H1 (cell line): ENCODE data around the gene SLC2A13. TPM values are rescaled to one million over a fixed set of nuclear protein-coding genes. Genes with fewer than 3 reads are reported as not detected.

Experiments
- CTCF ChIA-PET: fragments of 300-600 bp; sonication (Branson Sonifier 250); formaldehyde crosslinking; loops from one replicate; lab custom pipeline; 2021; ENCODE audit not compliant: partially characterized antibody; lab: Charles Lee
- POLR2A ChIA-PET: fragments of 300-600 bp; sonication (Branson Sonifier 250); formaldehyde crosslinking; loops from one replicate; lab custom pipeline; 2021; ENCODE audit warnings: inconsistent platforms; ENCODE audit not compliant: partially characterized antibody; lab: Charles Lee
- DNase-seq, 2 experiments: peaks; one replicate each; pipeline versions ENCODE4 v3.0.0 to v3.0.0-alpha.2; 2010 to 2022; ENCODE audit warnings: low spot score in 2 of 2, low read depth in 1 of 2, mixed read lengths in 1 of 2
- FAIRE-seq: peaks from 2 replicates; lab custom pipeline; 2011; peaks lifted over from hg19 to GRCh38; lab: Jason Lieb, UNC
- H2AFZ ChIP-seq: 2 replicates; pipeline ENCODE4 v1.8.1; 2012; ENCODE audit warnings: low read length, inconsistent platforms
- H2AK5ac ChIP-seq: 2 replicates; pipeline ENCODE4 v1.6.1; 2013; ENCODE audit warnings: low read depth, low read length
- H2BK120ac ChIP-seq: replicated peaks from 2 replicates; pipeline ENCODE3; 2013; ENCODE audit warnings: low read depth, low read length, inconsistent platforms
- H2BK12ac ChIP-seq: 2 replicates; pipeline ENCODE4 v1.6.1; 2013; ENCODE audit warnings: low read depth, low read length
- H2BK15ac ChIP-seq: 2 replicates; pipeline ENCODE4 v1.6.1; 2013; ENCODE audit warnings: low read length
- H2BK20ac ChIP-seq: 2 replicates; pipeline ENCODE4 v1.6.1; 2013; ENCODE audit warnings: low read length
- H2BK5ac ChIP-seq: 2 replicates; pipeline ENCODE4 v1.6.1; 2013; ENCODE audit warnings: low read depth, low read length
- H3K14ac ChIP-seq: 2 replicates; pipeline ENCODE4 v1.6.1; 2013; ENCODE audit warnings: inconsistent platforms; ENCODE audit not compliant: insufficient read length
- H3K18ac ChIP-seq: 2 replicates; pipeline ENCODE4 v1.6.1; 2013; ENCODE audit warnings: low read length; ENCODE audit errors: extremely low read depth
- H3K23ac ChIP-seq: 2 replicates; pipeline ENCODE4 v1.6.1; 2013; ENCODE audit warnings: inconsistent platforms; ENCODE audit not compliant: insufficient read length
- H3K23me2 ChIP-seq: 2 replicates; pipeline ENCODE4 v1.6.1; 2013; ENCODE audit warnings: low read depth, low read length
- H3K27ac ChIP-seq: 2 replicates; pipeline ENCODE4 v1.6.1; 2011; ENCODE audit warnings: low read depth, low read length, inconsistent platforms
- H3K27me3 ChIP-seq, 4 experiments: replicated peaks in 1 of 4; 1 replicate in 1 of 4; 2 replicates in 3 of 4; pipeline versions ENCODE4 v1.6.1 to v1.8.1; 2011 to 2013; ENCODE audit warnings: low read length in 3 of 4, mild to moderate bottlenecking in 3 of 4, inconsistent platforms in 2 of 4, mixed read lengths in 2 of 4, moderate library complexity in 1 of 4; ENCODE audit not compliant: control insufficient read depth in 3 of 4, insufficient read depth in 3 of 4; ENCODE audit errors: extremely low read depth in 1 of 4
- H3K36me3 ChIP-seq, 4 experiments: 2 replicates each; pipeline versions ENCODE4 v1.6.1 to v1.8.1; 2011 to 2013; ENCODE audit warnings: mild to moderate bottlenecking in 4 of 4, low read length in 3 of 4, moderate library complexity in 2 of 4, control low read depth in 1 of 4, inconsistent platforms in 1 of 4; ENCODE audit not compliant: insufficient read depth in 4 of 4, control insufficient read depth in 2 of 4
- H3K4ac ChIP-seq: replicated peaks from 2 replicates; pipeline ENCODE3; 2013; ENCODE audit warnings: low read length, low read depth, mixed read lengths, inconsistent platforms; ENCODE audit not compliant: insufficient read length
- H3K4me1 ChIP-seq, 4 experiments: replicated peaks in 1 of 4; 1 replicate in 1 of 4; 2 replicates in 3 of 4; pipeline versions ENCODE4 v1.6.1 to v1.8.1; 2011 to 2013; ENCODE audit warnings: low read length in 3 of 4, inconsistent platforms in 2 of 4, mixed read lengths in 1 of 4; ENCODE audit not compliant: insufficient read depth in 4 of 4, control insufficient read depth in 3 of 4
- H3K4me2 ChIP-seq, 2 experiments: 2 replicates each; pipeline versions ENCODE4 v1.6.1 to v1.8.1; 2011 to 2013; ENCODE audit warnings: low read depth in 2 of 2, low read length in 2 of 2, control low read depth in 1 of 2, inconsistent platforms in 1 of 2, mild to moderate bottlenecking in 1 of 2; ENCODE audit not compliant: insufficient read depth in 1 of 2
- H3K4me3 ChIP-seq, 4 experiments: fragments of 200-600, 300-600 bp in 1 of 4; sonication (generic), shearing (Covaris generic), sonication (Bioruptor Twin) in 1 of 4; 2 replicates each; pipeline versions ENCODE4 v1.5.1 to v1.8.1; 2011 to 2016; ENCODE audit warnings: low read length in 4 of 4, low read depth in 3 of 4, control low read depth in 2 of 4, inconsistent platforms in 2 of 4, mild to moderate bottlenecking in 2 of 4, mixed read lengths in 1 of 4, moderate library complexity in 1 of 4; ENCODE audit not compliant: insufficient read depth in 2 of 4; ENCODE audit errors: extremely low read depth in 1 of 4
- H3K56ac ChIP-seq: replicated peaks from 2 replicates; pipeline ENCODE3; 2013; ENCODE audit warnings: low read depth, mild to moderate bottlenecking, mixed read lengths, low read length, inconsistent platforms; ENCODE audit not compliant: insufficient read length
- H3K79me1 ChIP-seq: 2 replicates; pipeline ENCODE4 v1.6.1; 2013; ENCODE audit warnings: low read depth, low read length, control low read depth
- H3K79me2 ChIP-seq, 2 experiments: 2 replicates each; pipeline versions ENCODE4 v1.6.1 to v1.8.1; 2012 to 2013; ENCODE audit warnings: low read length in 2 of 2, mild to moderate bottlenecking in 2 of 2, inconsistent platforms in 1 of 2; ENCODE audit not compliant: insufficient read depth in 2 of 2, control insufficient read depth in 1 of 2
- H3K9ac ChIP-seq, 4 experiments: replicated peaks in 1 of 4; 1 replicate in 1 of 4; 2 replicates in 3 of 4; pipeline versions ENCODE4 v1.6.1 to v1.8.1; 2011 to 2013; ENCODE audit warnings: low read depth in 3 of 4, low read length in 3 of 4, control low read depth in 2 of 4, mild to moderate bottlenecking in 2 of 4, moderate library complexity in 2 of 4, inconsistent platforms in 1 of 4; ENCODE audit errors: extremely low read depth in 1 of 4
- H3K9me3 ChIP-seq, 2 experiments: 2 replicates each; pipeline versions ENCODE4 v1.6.1 to v1.8.1; 2012 to 2013; ENCODE audit warnings: mild to moderate bottlenecking in 2 of 2, moderate library complexity in 2 of 2, control low read depth in 1 of 2, inconsistent platforms in 1 of 2, low read depth in 1 of 2, low read length in 1 of 2, mixed read lengths in 1 of 2; ENCODE audit not compliant: insufficient read depth in 2 of 2
- H4K20me1 ChIP-seq, 2 experiments: replicated peaks in 1 of 2; 2 replicates each; pipeline versions ENCODE3 to v1.8.1; 2011 to 2013; ENCODE audit warnings: inconsistent platforms in 2 of 2, low read length in 2 of 2, mild to moderate bottlenecking in 1 of 2; ENCODE audit not compliant: insufficient read depth in 2 of 2, control insufficient read depth in 1 of 2
- H4K5ac ChIP-seq: 2 replicates; pipeline ENCODE4 v1.6.1; 2013; ENCODE audit warnings: low read length, low read depth, mixed read lengths, inconsistent platforms; ENCODE audit not compliant: insufficient read length
- H4K8ac ChIP-seq: 2 replicates; pipeline ENCODE4 v1.8.0; 2013; ENCODE audit warnings: mild to moderate bottlenecking, moderate library complexity, low read length, inconsistent platforms; ENCODE audit not compliant: insufficient read depth; ENCODE audit errors: extremely low read depth
- H4K91ac ChIP-seq: replicated peaks from 2 replicates; pipeline ENCODE3; 2013; ENCODE audit warnings: low read length, mixed read lengths, inconsistent platforms; ENCODE audit not compliant: insufficient read length
- CEBPB ChIP-seq: IDR thresholded peaks from 2 replicates; pipeline ENCODE4 v1.6.1; 2012; ENCODE audit warnings: low read depth, low read length
- CHD1 ChIP-seq: IDR thresholded peaks from 2 replicates; pipeline ENCODE4 v1.6.1; 2012; ENCODE audit warnings: low read depth, low read length, improper control_type of control experiment
- CTBP2 ChIP-seq: IDR thresholded peaks from 2 replicates; pipeline ENCODE4 v1.7.0; 2011; ENCODE audit warnings: borderline replicate concordance, mild to moderate bottlenecking, moderate library complexity, mixed read lengths, low read length; ENCODE audit not compliant: insufficient read depth, insufficient read length
- EGR1 ChIP-seq: IDR thresholded peaks from 2 replicates; pipeline ENCODE4 v1.6.1; 2011; ENCODE audit warnings: low read depth, low read length, borderline replicate concordance
- GABPA ChIP-seq: IDR thresholded peaks from 2 replicates; pipeline ENCODE4 v1.6.1; 2011; ENCODE audit warnings: mild to moderate bottlenecking, low read length, moderate library complexity, borderline replicate concordance; ENCODE audit not compliant: insufficient read depth
- HDAC6 ChIP-seq: IDR thresholded peaks from one replicate; pipeline ENCODE4 v1.7.1; 2012; ENCODE audit warnings: low read depth, mild to moderate bottlenecking, inconsistent platforms, low read length, moderate library complexity
- KDM4A ChIP-seq: IDR thresholded peaks from one replicate; pipeline ENCODE4 v1.7.1; 2012; ENCODE audit warnings: low read depth, mild to moderate bottlenecking, moderate library complexity, low read length, inconsistent platforms; ENCODE audit not compliant: severe bottlenecking
- MAFK ChIP-seq: IDR thresholded peaks from 2 replicates; pipeline ENCODE4 v1.6.1; 2012; ENCODE audit warnings: low read depth, mild to moderate bottlenecking, improper control_type of control experiment, low read length
- TBP ChIP-seq: IDR thresholded peaks from 2 replicates; pipeline ENCODE4 v1.6.1; 2011; ENCODE audit warnings: low read depth, low read length, improper control_type of control experiment
- polyA plus RNA-seq, 7 experiments: library from polyadenylated mRNA; depleted of rRNA in 3 of 7; stranded (reverse) in 5 of 7; unstranded in 2 of 7; fragments of >200 nt in 5 of 7; fragments of 200-250 nt in 2 of 7; gene quantifications; 1 replicate in 5 of 7; 2 replicates in 1 of 7; 4 replicates in 1 of 7; pipeline versions ENCODE4 v1.2.1 to v1.2.3, GENCODE V29; 2011 to 2013; ENCODE audit warnings: missing spikeins in 2 of 7, mixed read lengths in 2 of 7
- total RNA-seq: library from RNA; stranded (reverse); fragmentation: NEBNext Ultra II Directional; extraction: Animal tissue kit (Norgen Biotek cat#: 25700); gene quantifications from 2 replicates; pipeline ENCODE4 v1.2.1, GENCODE V29; 2021
- TF ChIP-seq, protein P1 (sequence below), 3 experiments: IDR thresholded peaks; 1 replicate in 2 of 3; 2 replicates in 1 of 3; pipeline versions ENCODE4 v1.5.1 to v1.6.1; 2011; ENCODE audit warnings: low read length in 3 of 3, mild to moderate bottlenecking in 3 of 3, inconsistent platforms in 2 of 3, low read depth in 1 of 3, moderate library complexity in 1 of 3; ENCODE audit not compliant: insufficient read depth in 1 of 3; ENCODE audit errors: control extremely low read depth in 1 of 3

SLC2A13 gene
- total and polyA plus RNA-seq, 2 of the 8 experiments (the other 6 are each of a cell fraction or from before 2014, with no cell fraction given): 2.8 to 9.6 TPM

DNA sequence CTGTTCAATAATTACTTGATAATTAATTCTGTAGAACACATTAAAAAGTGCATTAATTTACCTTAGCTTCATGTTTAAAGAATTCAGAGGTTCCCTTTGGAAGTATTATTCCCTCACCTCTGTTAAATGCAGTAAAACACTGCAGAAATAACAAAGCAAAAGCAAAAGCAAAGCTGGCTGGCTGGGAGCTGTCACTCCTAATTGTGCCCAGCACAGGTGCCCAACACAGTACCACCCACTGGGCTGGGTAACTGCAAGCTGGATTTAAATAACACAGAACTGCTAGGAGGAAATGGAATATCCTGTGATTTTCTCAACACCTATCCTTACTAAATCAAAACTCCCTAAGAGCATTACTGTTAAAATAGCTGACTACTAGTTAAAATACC is 72.6 kb downstream of the SLC2A13 start:
- Histone ChIP-seq H2BK15ac (no peak overlapping the region), H3K4me1 (peaks cover 0 to 18% (median 12%) of the 10 kb centered on the region in 4 experiments; a peak in 6 of 7 replicates), H4K8ac (no peak overlapping the region), H3K27me3 (no peaks in the 10 kb centered on the region), H3K79me2 (no peaks in the 10 kb centered on the region; a peak in 1 of 4 replicates), H2AK5ac (no peak overlapping the region), H2BK5ac (no peak overlapping the region), H3K4me3 (peak overlapping the region in 2 of 4 experiments; percentile 0 to 14; a peak in 1 of 8 replicates), H2BK120ac (no peak overlapping the region), H3K36me3 (no peaks in the 10 kb centered on the region), H2AFZ (no peak overlapping the region), H3K18ac (no peak overlapping the region), H3K9ac (no peak overlapping the region), H2BK12ac (no peak overlapping the region), H3K14ac (no peak overlapping the region), H3K9me3 (no peaks in the 10 kb centered on the region), H3K4ac (no peak overlapping the region), H3K23me2 (no peaks in the 10 kb centered on the region), H3K4me2 (peak overlapping the region; percentile 47 to 54; a peak in 2 of 4 replicates), H4K5ac (no peak overlapping the region), H3K23ac (no peak overlapping the region), H4K20me1 (peaks cover 0 to 4% of the 10 kb centered on the region in 2 experiments), H3K79me1 (no peaks in the 10 kb centered on the region), H3K27ac (no peak overlapping the region), H4K91ac (no peak overlapping the region), H2BK20ac (no peak overlapping the region), H3K56ac (no peak overlapping the region)
- ChIA-PET CTCF (interaction anchor here (1.0 to 1.8 kb wide), 4 partner anchors 22 to 77 kb away, joined by 3 to 5 read pairs (median 4); partner anchors contain the start of gene SLC2A13), POLR2A (interaction anchor here (1.6 kb wide), 1 partner anchor 13 kb away, joined by 3 read pairs; no protein-coding TSS in a partner anchor)
- FAIRE-seq (no peak), DNase-seq (no peak)
- TF ChIP-seq TBP (no peak), CEBPB (no peak), KDM4A (no peak), CTBP2 (no peak), CHD1 (no peak), EGR1 (no peak), HDAC6 (no peak), GABPA (no peak), MAFK (no peak)
- TF ChIP-seq, protein P1, sequence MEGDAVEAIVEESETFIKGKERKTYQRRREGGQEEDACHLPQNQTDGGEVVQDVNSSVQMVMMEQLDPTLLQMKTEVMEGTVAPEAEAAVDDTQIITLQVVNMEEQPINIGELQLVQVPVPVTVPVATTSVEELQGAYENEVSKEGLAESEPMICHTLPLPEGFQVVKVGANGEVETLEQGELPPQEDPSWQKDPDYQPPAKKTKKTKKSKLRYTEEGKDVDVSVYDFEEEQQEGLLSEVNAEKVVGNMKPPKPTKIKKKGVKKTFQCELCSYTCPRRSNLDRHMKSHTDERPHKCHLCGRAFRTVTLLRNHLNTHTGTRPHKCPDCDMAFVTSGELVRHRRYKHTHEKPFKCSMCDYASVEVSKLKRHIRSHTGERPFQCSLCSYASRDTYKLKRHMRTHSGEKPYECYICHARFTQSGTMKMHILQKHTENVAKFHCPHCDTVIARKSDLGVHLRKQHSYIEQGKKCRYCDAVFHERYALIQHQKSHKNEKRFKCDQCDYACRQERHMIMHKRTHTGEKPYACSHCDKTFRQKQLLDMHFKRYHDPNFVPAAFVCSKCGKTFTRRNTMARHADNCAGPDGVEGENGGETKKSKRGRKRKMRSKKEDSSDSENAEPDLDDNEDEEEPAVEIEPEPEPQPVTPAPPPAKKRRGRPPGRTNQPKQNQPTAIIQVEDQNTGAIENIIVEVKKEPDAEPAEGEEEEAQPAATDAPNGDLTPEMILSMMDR (IDR thresholded peaks at IDR 0.05; ENCODE audit: control extremely low read depth in 1 of 3, insufficient read depth in 1 of 3, low read depth in 1 of 3, low read length in 3 of 3): no peak
